K562 (cell line): Measurements from ENCODE around the gene ZBED4. TPM values are rescaled to one million over a fixed set of nuclear protein-coding genes. Genes with fewer than 3 reads are reported as not detected.
A peak's percentile ranks its signal among the peaks of the same experiment; 100 is the strongest.

Experiments used
- ATAC-seq: fragments of 200-7000 bp; cut with Tn5 transposase; 3 replicates; pipeline ENCODE4 v1.9.1; 2020; ENCODE audit warnings: moderate library complexity
- BruUV-seq: library from RNA; stranded (reverse); fragments of 400-500 nt; replicated peaks from 2 replicates; lab custom pipeline; 2021; lab: Mats Ljungman, UMichigan
- CTCF ChIA-PET: fragments of 300-600 bp; formaldehyde crosslinking; extraction: SDS; loops from one replicate; lab custom pipeline; 2021; ENCODE audit warnings: low intra/inter-chr PET ratio; lab: Yijun Ruan, JAX
- POLR2A ChIA-PET: fragments of 300-600, 350-650 bp; sonication (Branson Sonifier 250); formaldehyde crosslinking; extraction: SDS; loops from one replicate; lab custom pipeline; 2021; ENCODE audit warnings: antibody characterized with exemption, inconsistent platforms; lab: Yijun Ruan, JAX
- DNase-seq, 4 experiments: peaks; one replicate each; pipeline versions ENCODE4 v3.0.0 to v3.0.0-alpha.2; 2011 to 2018; ENCODE audit warnings: low spot score in 3 of 4, mixed read lengths in 3 of 4; ENCODE audit errors: extremely low read depth in 1 of 4
- FAIRE-seq: peaks from 2 replicates; lab custom pipeline; 2011; peaks lifted over from hg19 to GRCh38; lab: Jason Lieb, UNC
- H2AFZ ChIP-seq: 2 replicates; pipeline ENCODE4 v1.6.0; 2011; ENCODE audit warnings: low read depth, low read length, control low read depth, inconsistent platforms
- H3K27ac ChIP-seq: fragments of 200-600 bp; 3 replicates; pipeline ENCODE4 v1.8.0; 2011; ENCODE audit warnings: low read depth, mild to moderate bottlenecking, control low read depth, inconsistent platforms, low read length, moderate library complexity, mixed read lengths; ENCODE audit errors: extremely low read depth
- H3K27me3 ChIP-seq, 2 experiments: fragments of 300-600 bp in 1 of 2; 2 replicates in 1 of 2; 3 replicates in 1 of 2; pipeline versions ENCODE4 v1.6.0 to v1.8.0; 2011; ENCODE audit warnings: inconsistent platforms in 2 of 2, low read length in 2 of 2, mild to moderate bottlenecking in 1 of 2, mixed read lengths in 1 of 2, moderate library complexity in 1 of 2; ENCODE audit not compliant: control insufficient read depth in 2 of 2, insufficient read depth in 2 of 2
- H3K36me3 ChIP-seq: fragments of 300-600 bp; 3 replicates; pipeline ENCODE4 v1.8.0; 2011; ENCODE audit warnings: mild to moderate bottlenecking, low read length, inconsistent platforms; ENCODE audit not compliant: control insufficient read depth, insufficient read depth
- H3K4me1 ChIP-seq, 2 experiments: fragments of 200-600 bp in 1 of 2; replicated peaks in 1 of 2; 2 replicates in 1 of 2; 3 replicates in 1 of 2; pipeline versions ENCODE4 v1.5.1 to v1.8.0; 2011; ENCODE audit warnings: inconsistent platforms in 2 of 2, low read length in 2 of 2, mild to moderate bottlenecking in 1 of 2, mixed read lengths in 1 of 2, moderate library complexity in 1 of 2; ENCODE audit not compliant: control insufficient read depth in 2 of 2, insufficient read depth in 2 of 2
- H3K4me2 ChIP-seq: 2 replicates; pipeline ENCODE4 v1.6.1; 2011; ENCODE audit warnings: low read length, control low read depth, inconsistent platforms, mixed read lengths; ENCODE audit not compliant: insufficient read depth
- H3K4me3 ChIP-seq: fragments of 200-600 bp; sonication (generic), shearing (Covaris generic); 2 replicates; pipeline ENCODE4 v1.5.1; 2016; ENCODE audit warnings: control low read depth, inconsistent platforms
- H3K79me2 ChIP-seq: fragments of 200-600 bp; 3 replicates; pipeline ENCODE4 v1.8.0; 2011; ENCODE audit warnings: low read length, inconsistent platforms; ENCODE audit not compliant: control insufficient read depth, insufficient read depth
- H3K9ac ChIP-seq, 2 experiments: 2 replicates each; pipeline versions ENCODE4 v1.6.0 to v1.6.1; 2011; ENCODE audit warnings: low read depth in 2 of 2, low read length in 2 of 2, control low read depth in 1 of 2, inconsistent platforms in 1 of 2, mild to moderate bottlenecking in 1 of 2, mixed read lengths in 1 of 2; ENCODE audit not compliant: insufficient read depth in 1 of 2
- H3K9me1 ChIP-seq: one replicate; pipeline ENCODE4 v1.6.0; 2011; ENCODE audit warnings: inconsistent platforms, mild to moderate bottlenecking, low read length, moderate library complexity; ENCODE audit not compliant: control insufficient read depth, insufficient read depth
- H3K9me3 ChIP-seq: replicated peaks from 2 replicates; pipeline ENCODE4 v1.5.1; 2011; ENCODE audit warnings: low read depth, low read length, inconsistent platforms; ENCODE audit not compliant: control insufficient read depth, insufficient read depth
- H4K20me1 ChIP-seq: replicated peaks from 2 replicates; pipeline ENCODE4 v1.6.1; 2011; ENCODE audit warnings: low read length, inconsistent platforms, mixed read lengths; ENCODE audit not compliant: control insufficient read depth, insufficient read depth
- DNMT1 ChIP-seq: fragments of 450-650 bp; IDR thresholded peaks from 2 replicates; pipeline ENCODE4 v1.6.1; 2016; ENCODE audit warnings: antibody characterized with exemption, mild to moderate bottlenecking
- ELF1 ChIP-seq: fragments of 200-800 bp; sonication (Bioruptor generic); IDR thresholded peaks from 2 replicates; pipeline ENCODE4 v1.6.1; 2016; ENCODE audit warnings: missing genetic modification characterization, missing compliant biosample characterization
- ETV1 ChIP-seq: fragments of 450-650 bp; conservative IDR thresholded peaks from 2 replicates; pipeline ENCODE4 v1.6.1; 2016; ENCODE audit warnings: missing genetic modification characterization, control low read depth, low read depth, missing compliant biosample characterization
- PRDM10 ChIP-seq: fragments of 450-650 bp; IDR thresholded peaks from 2 replicates; pipeline ENCODE4 v1.6.1; 2018; ENCODE audit not compliant: partially characterized antibody
- RB1 ChIP-seq: fragments of 450-650 bp; IDR thresholded peaks from 2 replicates; pipeline ENCODE4 v1.6.1; 2017; ENCODE audit warnings: low read depth, mild to moderate bottlenecking
- SIN3A ChIP-seq, 2 experiments: fragments of 150-350 bp in 1 of 2; IDR thresholded peaks; 2 replicates each; pipeline ENCODE4 v1.6.1; 2011 to 2016; ENCODE audit warnings: borderline replicate concordance in 2 of 2, low read depth in 2 of 2, low read length in 2 of 2, mild to moderate bottlenecking in 2 of 2, moderate library complexity in 2 of 2; ENCODE audit not compliant: control insufficient read depth in 1 of 2
- WGBS: fragments of 100-300 bp; shearing (Covaris generic); methylation state at CpG from one replicate; pipeline ENCODE4 v1.1.6; 2016; ENCODE audit warnings: low coverage, mixed read lengths; ENCODE audit not compliant: insufficient coverage; ENCODE audit errors: missing lambda C conversion rate; 5-methylcytosine and 5-hydroxymethylcytosine counted together
- in situ Hi-C: fragments of 300-500 bp; cut with MboI; formaldehyde crosslinking; loops from 4 replicates; pipeline ENCODE4 v1.15.0; 2018; ENCODE audit warnings: inconsistent platforms, mixed read lengths
- intact Hi-C: fragments of 100-400 bp; cut with micrococcal nuclease; formaldehyde crosslinking; loops from 2 replicates; pipeline ENCODE4 v1.14.2; 2022
- polyA plus RNA-seq, 8 experiments: library from polyadenylated mRNA; depleted of rRNA in 4 of 8; stranded (reverse) in 5 of 8; unstranded in 3 of 8; fragments of >200 nt; fragmentation: Nextera tagmentation in 2 of 8; fragmentation: Illumina TruSeq in 1 of 8; extraction: Ambion mirVana in 2 of 8; extraction: Trizol in 1 of 8; gene quantifications; 2 replicates each; pipeline versions ENCODE4 v1.2.1 to v1.2.3, GENCODE V29; 2011 to 2014; ENCODE audit warnings: inconsistent platforms in 1 of 8, missing spikeins in 1 of 8
- total RNA-seq, 7 experiments: library from RNA; depleted of rRNA in 6 of 7; stranded (reverse); fragments of >200 nt in 6 of 7; fragmentation: Illumina TruSeq in 2 of 7; extraction: Trizol in 2 of 7; gene quantifications; 2 replicates each; pipeline versions ENCODE4 v1.2.1 to v1.2.3, GENCODE V29; 2011 to 2021; ENCODE audit warnings: low replicate concordance in 1 of 7

The ZBED4 gene
- total and polyA plus RNA-seq, 9 of the 15 experiments (the other 6 are each of a cell fraction or from before 2014, with no cell fraction given): 1.5 to 16.8 (median 7.4) TPM

GRCh38 chr22:49855251-49855911 is 1.7 kb downstream of the ZBED4 start:
- Histone ChIP-seq H3K27ac (peak overlapping the region; percentile 10; the same call in 1 of the 3 replicates), H3K27me3 (no peaks in the 10 kb centered on the region), H2AFZ (no peak overlapping the region), H3K36me3 (peaks cover 17% of the 10 kb centered on the region; the same call in 2 of the 3 replicates), H3K9me1 (peaks cover 4% of the 10 kb centered on the region), H3K79me2 (peaks cover 58% of the 10 kb centered on the region), H3K4me1 (peaks cover 11 to 42% of the 10 kb centered on the region in 2 experiments; a peak in 4 of 5 replicates), H4K20me1 (peaks cover 13% of the 10 kb centered on the region), H3K9ac (peak overlapping the region; percentile 76 to 79; a peak in 3 of 4 replicates), H3K4me2 (peak overlapping the region; percentile 85), H3K9me3 (no peaks in the 10 kb centered on the region), H3K4me3 (peak overlapping the region; percentile 62)
- in situ Hi-C loops (no loop called here), intact Hi-C loops (no loop called here)
- no peak for TF ChIP-seq ELF1 (tag)
- 0 out of 4 replicates have a peak, but pooled peaks of 1 of the 2 experiments have one; percentile 9 for TF ChIP-seq SIN3A (IDR thresholded peaks at IDR 0.05; ENCODE audit: borderline replicate concordance in 2 of 2, control insufficient read depth in 1 of 2, low read depth in 2 of 2, low read length in 2 of 2)
- TF ChIP-seq DNMT1: no peak
- no peak for TF ChIP-seq RB1
- TF ChIP-seq ETV1 (tag): no peak
- TF ChIP-seq PRDM10: peak; percentile 30
- BruUV-seq: no TSS peak
- peak in 1 of 4 experiments; percentile 20 for DNase-seq
- peak; percentile 80 for FAIRE-seq
- no peak; the same call in 2 of the 3 replicates for ATAC-seq
- WGBS: 16% methylated on average over 9 of the region's 9 CpGs
- CTCF ChIA-PET: no interaction called here
- POLR2A ChIA-PET: interaction anchor here (0.6 to 2.2 kb wide), 5 partner anchors 9 to 227 kb away, joined by 3 to 6 read pairs (median 4); no protein-coding TSS in a partner anchor
